GM12892 (cell line): Measurements from ENCODE around the gene RTL10.

ENCODE experiments used
- POLR2A ChIP-seq: IDR thresholded peaks from 2 replicates; pipeline ENCODE4 v1.6.1; 2011; ENCODE audit warnings: low read depth, low read length, control low read depth
- POLR2AphosphoS5 ChIP-seq: IDR thresholded peaks from 2 replicates; pipeline ENCODE4 v1.6.1; 2011; ENCODE audit warnings: low read depth, low read length, control low read depth
- TAF1 ChIP-seq: IDR thresholded peaks from 2 replicates; pipeline ENCODE4 v1.6.1; 2011; ENCODE audit warnings: low read depth, mild to moderate bottlenecking, control low read depth, low read length, borderline replicate concordance

DNA sequence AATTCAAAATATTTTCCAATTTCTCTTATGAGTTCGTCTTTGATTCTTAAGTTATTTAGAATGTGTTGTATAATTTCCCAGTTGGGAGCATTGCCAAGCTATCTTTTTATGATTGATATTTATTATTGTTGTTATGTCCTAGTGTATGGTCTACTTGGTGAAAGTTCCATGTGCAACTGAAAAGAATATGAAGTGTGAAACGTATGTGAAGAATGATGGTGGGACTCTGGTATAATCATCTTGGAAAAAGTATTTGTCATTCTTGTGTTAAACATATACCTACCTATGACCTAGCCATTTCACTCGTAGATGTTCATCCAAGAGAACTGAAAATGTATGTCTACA lies 12.0 kb upstream of the RTL10 start:
- TF ChIP-seq POLR2A: no peak
- TF ChIP-seq POLR2AphosphoS5: no peak
- no peak for TF ChIP-seq TAF1
